Measurements from ENCODE around the gene CCR6.

- TF ChIP-seq POLR2AphosphoS5 (IDR thresholded peaks at IDR 0.05; ENCODE audit: low read depth, low read length): no peak
- no peak for TF ChIP-seq REST (IDR thresholded peaks at IDR 0.05; ENCODE audit: insufficient read depth in 1 of 2, low read depth in 2 of 2, low read length in 2 of 2)
- no peak for TF ChIP-seq TAF1 (IDR thresholded peaks at IDR 0.05; ENCODE audit: borderline replicate concordance, insufficient read depth, low read length)
- no peak for TF ChIP-seq FOXP2 (optimal IDR thresholded peaks at IDR 0.05; ENCODE audit: borderline replicate concordance, extremely low read depth, extremely low read length, insufficient read depth)
- TF ChIP-seq SIN3A (IDR thresholded peaks at IDR 0.05; ENCODE audit: borderline replicate concordance, insufficient read depth, low read length): no peak
These were observed 18.5 kb upstream of the CCR6 start for GRCh38 chr6:167104388-167104787.
